AML-193 (cell line): Measurements from ENCODE around the gene CYP2A7.
"Not testable (repeated sequence)": the region's sequence is repeated elsewhere in the genome, so short reads cannot be mapped to it uniquely, and the experiment has no call there.

Experiments used
- DNase-seq, 2 experiments: peaks; one replicate each; lab custom pipeline; 2025; lab: John Stamatoyannopoulos, UW

The CYP2A7 gene

GRCh38 chr19:40882062-40882461 lies at the start of gene CYP2A7:
TSS of gene CYP2A7 (minus strand) at chr19:40882231. CDS start at chr19:40882210, 21 bp downstream.
- not testable (repeated sequence) for DNase-seq

GRCh38 chr19:40930799-40931198 lies 48.8 kb upstream of the CYP2A7 start:
- DNase-seq, result not testable (repeated sequence)

- DNase-seq, result not testable (repeated sequence)
Observed at GRCh38 chr19:40929942-40930341, 47.9 kb upstream of the CYP2A7 start.

- DNase-seq, result no peak
Observed at GRCh38 chr19:40928850-40929249, 46.8 kb upstream of the CYP2A7 start.

- DNase-seq, result no peak
Observed at GRCh38 chr19:40927567-40927966, 45.5 kb upstream of the CYP2A7 start.

- DNase-seq, result not testable (repeated sequence)
Observed at GRCh38 chr19:40926276-40926675, 44.2 kb upstream of the CYP2A7 start.

- no peak for DNase-seq
Observed at GRCh38 chr19:40923934-40924391, 41.9 kb upstream of the CYP2A7 start.

- not testable (repeated sequence) for DNase-seq
Observed at GRCh38 chr19:40922237-40923160, 40.5 kb upstream of the CYP2A7 start.

GRCh38 chr19:40921005-40921897 lies 39.2 kb upstream of the CYP2A7 start:
- no peak for DNase-seq

- no peak for DNase-seq
Observed at GRCh38 chr19:40920300-40921004, 38.4 kb upstream of the CYP2A7 start.

- DNase-seq, result not testable (repeated sequence)
Observed at GRCh38 chr19:40919530-40920299, 37.7 kb upstream of the CYP2A7 start.

GRCh38 chr19:40918303-40918702 lies 36.3 kb upstream of the CYP2A7 start:
- DNase-seq, result not testable (repeated sequence)

- DNase-seq, result no peak
Observed at GRCh38 chr19:40908976-40909375, 26.9 kb upstream of the CYP2A7 start.

GRCh38 chr19:40907968-40908735 lies 26.1 kb upstream of the CYP2A7 start:
- no peak for DNase-seq

- DNase-seq, result no peak
Observed at GRCh38 chr19:40906512-40906911, 24.5 kb upstream of the CYP2A7 start.

GRCh38 chr19:40904673-40905156 lies 22.7 kb upstream of the CYP2A7 start:
- not testable (repeated sequence) for DNase-seq

GRCh38 chr19:40901975-40902750 lies 20.1 kb upstream of the CYP2A7 start:
- DNase-seq, result not testable (repeated sequence)

- not testable (repeated sequence) for DNase-seq
Observed at GRCh38 chr19:40900521-40900920, 18.5 kb upstream of the CYP2A7 start.

- DNase-seq, result peak; percentile 59 to 66
Observed at GRCh38 chr19:40899964-40900363, 17.9 kb upstream of the CYP2A7 start.
